Stomach (tissue), 9 donors: ENCODE results near the gene SLC24A4. TPM values are rescaled to one million over a fixed set of nuclear protein-coding genes. Genes with fewer than 3 reads are reported as not detected.

ENCODE experiments used
- DNase-seq, 2 donors: peaks; one replicate each; pipeline versions ENCODE4 v3.0.0 to v3.0.0-alpha.2; 2013 to 2019
- H3K27ac ChIP-seq, 5 donors: fragments of 200-600 bp in 4 of 5; sonication (generic) in 4 of 5; one replicate each; pipeline ENCODE4 v1.5.1; 2013 to 2019; ENCODE audit warnings: mild to moderate bottlenecking in 1 of 5, moderate library complexity in 1 of 5
- H3K27me3 ChIP-seq, 3 donors: fragments of 200-600 bp; sonication (generic); one replicate each; pipeline ENCODE4 v1.5.1; 2017 to 2019; ENCODE audit warnings: mixed run types in 1 of 3
- H3K36me3 ChIP-seq, 4 donors: fragments of 200-600 bp; sonication (generic); 1 replicate in 3 of 4; 2 replicates in 1 of 4; pipeline ENCODE4 v1.5.1; 2016 to 2019
- H3K4me1 ChIP-seq, 4 donors: fragments of 200-600 bp; sonication (generic); one replicate each; pipeline ENCODE4 v1.5.1; 2016 to 2019
- H3K4me3 ChIP-seq, 4 donors: fragments of 200-600 bp; sonication (generic) in 3 of 4; one replicate each; pipeline ENCODE4 v1.5.1; 2016 to 2019; ENCODE audit warnings: mild to moderate bottlenecking in 1 of 4
- H3K9me3 ChIP-seq, 4 donors: fragments of 200-600 bp; sonication (generic); one replicate each; pipeline ENCODE4 v1.5.1; 2016 to 2019
- EP300 ChIP-seq: sonication (generic); formaldehyde crosslinking; IDR thresholded peaks from one replicate; pipeline ENCODE4 v1.6.1; 2017; ENCODE audit warnings: antibody characterized with exemption
- POLR2A ChIP-seq, 4 donors: fragments of 450-650 bp; IDR thresholded peaks; one replicate each; pipeline ENCODE4 v1.6.1; 2016; ENCODE audit warnings: antibody characterized with exemption in 4 of 4, control low read depth in 2 of 4, mild to moderate bottlenecking in 1 of 4, moderate library complexity in 1 of 4
- POLR2AphosphoS5 ChIP-seq, 3 donors: sonication (generic); formaldehyde crosslinking; IDR thresholded peaks; one replicate each; pipeline ENCODE4 v1.6.1; 2016; ENCODE audit warnings: antibody characterized with exemption in 3 of 3
- WGBS, 5 donors: extraction: QIAGEN DNeasy Blood & Tissue Kit in 3 of 5; methylation state at CpG; one replicate each; pipeline versions ENCODE4 v1.1.5 to v1.1.7; 2013 to 2018; 5-methylcytosine and 5-hydroxymethylcytosine counted together
- intact Hi-C: fragments of 100-400 bp; cut with DNase I; formaldehyde crosslinking; loops from one replicate; pipeline ENCODE4 v1.15.1; 2023; ENCODE audit warnings: low total_unique reads
- polyA plus RNA-seq, 3 donors: library from polyadenylated mRNA; stranded (reverse); fragments of 200-250 nt; gene quantifications; one replicate each; pipeline ENCODE4 v1.2.3, GENCODE V29; 2013
- total RNA-seq, 5 donors: library from RNA; depleted of rRNA; stranded (reverse); fragments of >200 nt; gene quantifications; one replicate each; pipeline versions ENCODE4 v1.1.0 to v1.2.3, GENCODE V29; 2014 to 2016
- TF ChIP-seq, protein P1 (sequence below), 7 experiments: fragments of 450-650 bp in 4 of 7; fragments of 200-600 bp in 3 of 7; sonication (generic) in 3 of 7; IDR thresholded peaks; one replicate each; pipeline ENCODE4 v1.5.1; 2016 to 2019; ENCODE audit warnings: antibody characterized with exemption in 7 of 7, control low read depth in 2 of 7, mild to moderate bottlenecking in 1 of 7
- donor health status: healthy with polysubstance abuse.
- donor health status: Bipolar disorder and iron deficiency.
- donor health status: healthy.

SLC24A4 gene
- total and polyA plus RNA-seq, 8 donors = 0.08 to 0.92 (median 0.38) TPM; not detected in 4

DNA sequence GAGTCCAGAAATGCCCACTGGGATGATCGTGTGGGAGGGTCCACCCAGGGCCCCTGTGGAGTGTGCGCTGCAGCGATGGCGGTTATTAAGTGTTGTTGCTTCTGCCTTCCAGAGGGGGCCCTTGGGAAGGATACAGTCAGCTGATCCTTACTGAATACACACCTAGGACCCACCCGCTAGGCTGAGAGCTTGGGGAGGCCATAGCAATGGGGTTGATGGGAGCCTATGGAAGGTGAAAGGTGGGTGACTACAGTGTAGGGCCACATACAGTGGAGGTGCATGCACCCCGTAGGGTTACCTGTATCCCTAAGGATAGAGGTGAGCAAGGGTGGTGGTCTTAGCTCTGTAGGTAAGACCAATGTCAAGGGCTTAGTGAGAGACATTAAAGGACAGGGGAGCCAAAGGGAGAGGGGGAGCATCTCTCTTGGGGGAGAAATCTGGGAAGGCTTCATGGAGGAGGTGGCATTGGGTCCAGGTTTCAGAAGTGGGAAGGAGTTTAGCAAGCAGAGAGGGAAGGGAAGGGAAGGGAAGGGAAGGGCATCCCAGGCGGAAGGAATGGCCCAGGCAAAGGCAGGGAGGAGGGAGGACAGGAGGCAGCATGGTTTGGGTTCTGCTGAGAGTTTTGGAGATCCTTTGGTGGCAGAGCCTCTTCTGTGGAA lies 117.5 kb downstream of the SLC24A4 start:
- no peak for DNase-seq
- Histone ChIP-seq H3K27me3 (no peaks in the 10 kb centered on the region), H3K36me3 (no peaks in the 10 kb centered on the region), H3K4me1 (no peaks in the 10 kb centered on the region), H3K9me3 (peaks cover 0 to 2% (median 0%) of the 10 kb centered on the region in 4 donors), H3K4me3 (no peak overlapping the region), H3K27ac (no peak overlapping the region)
- 88 to 97% (median 90%) methylated on average over 7 of the region's 7 CpGs for WGBS, 5 donors
- intact Hi-C loops = no loop called here
- TF ChIP-seq, protein P1, sequence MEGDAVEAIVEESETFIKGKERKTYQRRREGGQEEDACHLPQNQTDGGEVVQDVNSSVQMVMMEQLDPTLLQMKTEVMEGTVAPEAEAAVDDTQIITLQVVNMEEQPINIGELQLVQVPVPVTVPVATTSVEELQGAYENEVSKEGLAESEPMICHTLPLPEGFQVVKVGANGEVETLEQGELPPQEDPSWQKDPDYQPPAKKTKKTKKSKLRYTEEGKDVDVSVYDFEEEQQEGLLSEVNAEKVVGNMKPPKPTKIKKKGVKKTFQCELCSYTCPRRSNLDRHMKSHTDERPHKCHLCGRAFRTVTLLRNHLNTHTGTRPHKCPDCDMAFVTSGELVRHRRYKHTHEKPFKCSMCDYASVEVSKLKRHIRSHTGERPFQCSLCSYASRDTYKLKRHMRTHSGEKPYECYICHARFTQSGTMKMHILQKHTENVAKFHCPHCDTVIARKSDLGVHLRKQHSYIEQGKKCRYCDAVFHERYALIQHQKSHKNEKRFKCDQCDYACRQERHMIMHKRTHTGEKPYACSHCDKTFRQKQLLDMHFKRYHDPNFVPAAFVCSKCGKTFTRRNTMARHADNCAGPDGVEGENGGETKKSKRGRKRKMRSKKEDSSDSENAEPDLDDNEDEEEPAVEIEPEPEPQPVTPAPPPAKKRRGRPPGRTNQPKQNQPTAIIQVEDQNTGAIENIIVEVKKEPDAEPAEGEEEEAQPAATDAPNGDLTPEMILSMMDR (IDR thresholded peaks at IDR 0.05) = no peak
- TF ChIP-seq POLR2AphosphoS5 (IDR thresholded peaks at IDR 0.05) (no peak), POLR2A (IDR thresholded peaks at IDR 0.05) (no peak), EP300 (no peak)

DNA sequence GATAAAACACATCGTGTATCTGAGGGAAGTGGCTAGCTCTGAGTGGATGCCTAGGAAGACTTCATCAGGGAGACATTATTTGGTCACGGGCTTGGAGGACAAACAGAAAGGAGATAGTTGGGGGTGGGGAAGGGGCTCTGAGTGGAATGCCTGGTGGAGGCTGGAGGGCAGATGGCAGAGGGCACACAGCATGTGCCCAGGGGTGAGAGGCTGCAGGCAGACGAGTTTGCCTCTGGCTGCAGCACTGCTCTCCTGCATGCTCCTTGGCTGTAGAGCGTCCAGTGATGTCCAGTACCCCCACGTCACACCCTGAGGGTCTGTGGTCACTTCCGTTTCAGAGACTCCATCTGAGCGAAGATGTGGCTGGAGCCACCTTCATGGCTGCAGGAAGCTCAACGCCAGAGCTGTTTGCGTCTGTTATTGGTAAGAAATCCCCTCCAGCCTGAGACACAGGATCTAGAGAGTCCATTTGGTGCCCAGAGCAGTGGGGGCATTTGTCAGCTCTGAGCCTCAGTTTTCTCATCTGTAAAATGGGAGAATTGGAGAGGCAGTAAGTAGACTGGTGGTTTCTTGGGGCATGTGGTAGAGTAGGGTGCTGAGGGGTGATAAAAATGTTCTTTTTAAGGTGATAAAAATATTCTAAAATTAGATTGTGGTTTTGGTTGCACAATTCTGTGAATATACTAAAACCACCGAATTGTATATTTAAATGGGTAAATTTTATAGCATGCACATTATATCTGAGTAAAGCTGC lies 119.0 kb downstream of the SLC24A4 start:
- H3K36me3 ChIP-seq = no peaks in the 10 kb centered on the region
- H3K4me1 ChIP-seq = no peaks in the 10 kb centered on the region
- no peak overlapping the region for H3K4me3 ChIP-seq
- no peak overlapping the region for H3K27ac ChIP-seq
- TF ChIP-seq EP300 (no peak), POLR2AphosphoS5 (IDR thresholded peaks at IDR 0.05) (no peak), POLR2A (IDR thresholded peaks at IDR 0.05) (no peak)
- TF ChIP-seq, protein P1 (IDR thresholded peaks at IDR 0.05) = no peak
- no peaks in the 10 kb centered on the region for H3K27me3 ChIP-seq
- WGBS, 5 donors = 78 to 86% (median 80%) methylated on average over 9 to 10 of the region's 10 CpGs
- H3K9me3 ChIP-seq = peaks cover 0 to 7% (median 0%) of the 10 kb centered on the region in 4 donors
- DNase-seq = no peak
- intact Hi-C loops = no loop called here

DNA sequence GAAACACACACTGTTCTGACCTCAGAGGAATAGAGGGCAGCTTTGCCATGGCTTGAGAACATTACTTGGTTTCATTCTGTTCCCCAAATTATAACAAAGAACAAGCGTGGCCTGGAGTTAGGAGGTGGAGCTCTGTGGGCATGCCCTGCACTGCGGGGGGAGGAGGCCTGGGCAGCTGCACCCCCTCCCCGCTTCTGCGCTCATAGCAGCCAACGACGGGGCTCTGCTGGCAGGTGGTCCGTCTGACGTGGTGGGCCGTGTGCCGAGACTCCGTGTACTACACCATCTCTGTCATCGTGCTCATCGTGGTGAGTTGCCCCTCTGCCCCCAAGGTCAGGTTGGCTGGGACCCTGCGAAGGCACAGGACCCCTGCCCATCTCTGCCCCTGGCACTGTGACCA lies 120.2 kb downstream of the SLC24A4 start:
- no peaks in the 10 kb centered on the region for H3K27me3 ChIP-seq
- H3K27ac ChIP-seq = no peak overlapping the region
- no peak for TF ChIP-seq POLR2AphosphoS5 (IDR thresholded peaks at IDR 0.05)
- TF ChIP-seq, protein P1 (IDR thresholded peaks at IDR 0.05) = no peak
- TF ChIP-seq EP300 = no peak
- TF ChIP-seq POLR2A (IDR thresholded peaks at IDR 0.05) = no peak
- no peaks in the 10 kb centered on the region for H3K36me3 ChIP-seq
- H3K4me1 ChIP-seq = no peaks in the 10 kb centered on the region
- DNase-seq = no peak
- intact Hi-C loops = no loop called here
- no peak overlapping the region for H3K4me3 ChIP-seq
- WGBS, 5 donors = 85 to 91% (median 87%) methylated on average over 14 of the region's 14 CpGs
- peaks cover 0 to 7% (median 0%) of the 10 kb centered on the region in 4 donors for H3K9me3 ChIP-seq

DNA sequence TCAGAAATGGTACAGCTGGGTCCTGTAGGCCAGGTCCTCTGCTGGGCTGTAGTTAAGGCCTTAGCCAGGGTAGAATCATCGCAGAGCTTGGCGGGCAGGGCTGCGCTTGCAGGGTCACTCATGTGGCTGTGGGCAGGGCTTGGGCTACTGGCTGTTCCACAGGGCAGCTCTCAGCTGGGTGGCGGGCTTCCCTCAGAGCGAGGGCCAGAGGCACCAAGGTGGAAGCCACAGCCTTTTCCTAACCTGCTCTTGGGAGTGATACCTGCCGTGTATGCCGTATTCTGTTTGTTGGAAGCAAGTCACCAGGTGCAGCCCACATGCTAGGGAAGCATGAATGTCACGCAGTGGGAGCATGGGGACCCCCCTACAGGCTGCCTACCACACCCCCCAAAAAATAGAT lies 120.8 kb downstream of the SLC24A4 start:
- intact Hi-C loops = no loop called here
- DNase-seq = no peak

More for the DNA sequence above, 120.8 kb downstream of the SLC24A4 start:
- 81 to 90% (median 86%) methylated on average over 6 to 8 of the region's 8 CpGs for WGBS, 5 donors
- no peak for TF ChIP-seq EP300
- no peak for TF ChIP-seq POLR2AphosphoS5 (IDR thresholded peaks at IDR 0.05)
- TF ChIP-seq, protein P1 (IDR thresholded peaks at IDR 0.05) = no peak
- no peak for TF ChIP-seq POLR2A (IDR thresholded peaks at IDR 0.05)
- H3K9me3 ChIP-seq = peaks cover 0 to 7% (median 0%) of the 10 kb centered on the region in 4 donors
- no peak overlapping the region for H3K27ac ChIP-seq
- H3K27me3 ChIP-seq = no peaks in the 10 kb centered on the region
- no peak overlapping the region for H3K4me3 ChIP-seq
- no peaks in the 10 kb centered on the region for H3K36me3 ChIP-seq
- no peaks in the 10 kb centered on the region for H3K4me1 ChIP-seq
